IMR-90 (cell line): ENCODE results near the gene PBRM1. TPM values are rescaled to one million over a fixed set of nuclear protein-coding genes. Genes with fewer than 3 reads are reported as not detected.

Experiments
- ATAC-seq: fragments of 200-7000 bp; cut with Tn5 transposase; 2 replicates; pipeline ENCODE4 v1.9.1; 2020; ENCODE audit warnings: low read depth, mild to moderate bottlenecking, moderate library complexity
- BruUV-seq: library from RNA; stranded (reverse); fragments of 400-500 nt; replicated peaks from 2 replicates; lab custom pipeline; 2021; lab: Mats Ljungman, UMichigan
- CTCF ChIA-PET: fragments of 300-600 bp; formaldehyde crosslinking; extraction: SDS; loops from one replicate; lab custom pipeline; 2021; ENCODE audit warnings: antibody characterized with exemption; lab: Yijun Ruan, JAX
- POLR2A ChIA-PET: fragments of 300-600 bp; sonication (Branson Sonifier 250); formaldehyde crosslinking; loops from one replicate; lab custom pipeline; 2022; ENCODE audit warnings: antibody characterized with exemption; ENCODE audit not compliant: unreplicated experiment; lab: Charles Lee
- DNase-seq: peaks from one replicate; pipeline ENCODE4 v3.0.0; 2013
- H2AFZ ChIP-seq: replicated peaks from 2 replicates; pipeline ENCODE3; 2013; ENCODE audit warnings: low read length, mild to moderate bottlenecking; ENCODE audit not compliant: poor library complexity
- H2AK5ac ChIP-seq: 2 replicates; pipeline ENCODE4 v1.6.1; 2013; ENCODE audit warnings: low read depth, low read length, inconsistent platforms
- H2AK9ac ChIP-seq: replicated peaks from 2 replicates; pipeline ENCODE3; 2013; ENCODE audit warnings: mild to moderate bottlenecking, low read depth, low read length, moderate library complexity; ENCODE audit not compliant: poor library complexity
- H2BK120ac ChIP-seq: 2 replicates; pipeline ENCODE4 v1.6.1; 2013; ENCODE audit warnings: low read depth, low read length, inconsistent platforms
- H2BK15ac ChIP-seq: 3 replicates; pipeline ENCODE4 v1.6.1; 2013; ENCODE audit warnings: low read depth, low read length, inconsistent platforms
- H2BK20ac ChIP-seq: 2 replicates; pipeline ENCODE4 v1.6.1; 2013; ENCODE audit warnings: low read depth, mild to moderate bottlenecking, inconsistent platforms, low read length, moderate library complexity
- H2BK5ac ChIP-seq: 2 replicates; pipeline ENCODE4 v1.6.1; 2013; ENCODE audit warnings: mild to moderate bottlenecking, low read depth, low read length, inconsistent platforms; ENCODE audit not compliant: poor library complexity, severe bottlenecking
- H3K14ac ChIP-seq: replicated peaks from 2 replicates; pipeline ENCODE4 v1.6.1; 2013; ENCODE audit warnings: low read depth, low read length, inconsistent platforms
- H3K18ac ChIP-seq: 2 replicates; pipeline ENCODE4 v1.6.1; 2013; ENCODE audit warnings: low read depth, low read length, control low read depth
- H3K23ac ChIP-seq: 2 replicates; pipeline ENCODE4 v1.6.1; 2013; ENCODE audit warnings: low read depth, low read length, inconsistent platforms
- H3K27ac ChIP-seq: 2 replicates; pipeline ENCODE4 v1.5.1; 2013; ENCODE audit warnings: mild to moderate bottlenecking, control low read depth, low read length; ENCODE audit not compliant: insufficient read depth
- H3K27me3 ChIP-seq: 2 replicates; pipeline ENCODE4 v1.6.1; 2013; ENCODE audit warnings: low read length; ENCODE audit not compliant: control insufficient read depth, insufficient read depth
- H3K36me3 ChIP-seq: 2 replicates; pipeline ENCODE4 v1.6.1; 2013; ENCODE audit warnings: low read length, mixed read lengths; ENCODE audit not compliant: control insufficient read depth, insufficient read depth
- H3K4ac ChIP-seq: 2 replicates; pipeline ENCODE4 v1.6.1; 2013; ENCODE audit warnings: low read depth, low read length, inconsistent platforms
- H3K4me1 ChIP-seq: 2 replicates; pipeline ENCODE4 v1.6.1; 2013; ENCODE audit warnings: low read length, mixed read lengths; ENCODE audit not compliant: control insufficient read depth, insufficient read depth
- H3K4me2 ChIP-seq: 2 replicates; pipeline ENCODE4 v1.6.1; 2013; ENCODE audit warnings: low read depth, mild to moderate bottlenecking, control low read depth, low read length, moderate library complexity
- H3K4me3 ChIP-seq: 2 replicates; pipeline ENCODE4 v1.5.1; 2013; ENCODE audit warnings: low read depth, mild to moderate bottlenecking, control low read depth, low read length, moderate library complexity; ENCODE audit not compliant: insufficient read depth
- H3K56ac ChIP-seq: 2 replicates; pipeline ENCODE4 v1.6.1; 2013; ENCODE audit warnings: low read length, inconsistent platforms; ENCODE audit not compliant: insufficient read depth; ENCODE audit errors: extremely low read depth
- H3K79me1 ChIP-seq, 2 experiments: 2 replicates each; pipeline ENCODE4 v1.6.1; 2013; ENCODE audit warnings: low read length in 2 of 2, inconsistent platforms in 1 of 2, low read depth in 1 of 2
- H3K9ac ChIP-seq: 2 replicates; pipeline ENCODE4 v1.6.1; 2013; ENCODE audit warnings: low read depth, low read length, control low read depth
- H3K9me1 ChIP-seq: 2 replicates; pipeline ENCODE4 v1.6.1; 2013; ENCODE audit warnings: low read length, inconsistent platforms; ENCODE audit not compliant: insufficient read depth
- H3K9me3 ChIP-seq: 2 replicates; pipeline ENCODE4 v1.6.1; 2013; ENCODE audit warnings: low read length; ENCODE audit not compliant: control insufficient read depth, insufficient read depth
- H4K20me1 ChIP-seq: 2 replicates; pipeline ENCODE4 v1.6.1; 2013; ENCODE audit warnings: low read length, inconsistent platforms; ENCODE audit not compliant: insufficient read depth
- H4K5ac ChIP-seq: 2 replicates; pipeline ENCODE4 v1.6.1; 2013; ENCODE audit warnings: mild to moderate bottlenecking, low read depth, low read length, control low read depth
- H4K8ac ChIP-seq, 2 experiments: 2 replicates each; pipeline ENCODE4 v1.6.1; 2013; ENCODE audit warnings: low read depth in 2 of 2, low read length in 2 of 2, control low read depth in 1 of 2, inconsistent platforms in 1 of 2
- H4K91ac ChIP-seq: 2 replicates; pipeline ENCODE4 v1.6.1; 2013; ENCODE audit warnings: low read depth, low read length, inconsistent platforms; ENCODE audit not compliant: insufficient read depth
- BHLHE40 ChIP-seq: fragments of 150-350 bp; IDR thresholded peaks from 2 replicates; pipeline ENCODE4 v1.6.1; 2016; ENCODE audit warnings: mild to moderate bottlenecking, low read depth, low read length
- CEBPB ChIP-seq: IDR thresholded peaks from 2 replicates; pipeline ENCODE4 v1.6.1; 2012; ENCODE audit warnings: low read depth, low read length, improper control_type of control experiment
- CHD1 ChIP-seq: IDR thresholded peaks from 2 replicates; pipeline ENCODE4 v1.6.1; 2012; ENCODE audit warnings: low read depth, low read length, improper control_type of control experiment
- FOS ChIP-seq: fragments of 150-350 bp; IDR thresholded peaks from 2 replicates; pipeline ENCODE4 v1.6.1; 2016; ENCODE audit warnings: low read depth, low read length
- MAFK ChIP-seq: IDR thresholded peaks from 2 replicates; pipeline ENCODE4 v1.6.1; 2012; ENCODE audit warnings: low read depth, low read length, improper control_type of control experiment
- MAZ ChIP-seq: IDR thresholded peaks from 2 replicates; pipeline ENCODE4 v1.6.1; 2012; ENCODE audit warnings: low read depth, mild to moderate bottlenecking, low read length, improper control_type of control experiment, moderate library complexity, borderline replicate concordance
- MXI1 ChIP-seq: IDR thresholded peaks from 2 replicates; pipeline ENCODE4 v1.6.1; 2012; ENCODE audit warnings: low read depth, mild to moderate bottlenecking, low read length, moderate library complexity, borderline replicate concordance
- NFE2L2 ChIP-seq: fragments of 150-350 bp; IDR thresholded peaks from 2 replicates; pipeline ENCODE4 v1.6.1; 2016; ENCODE audit warnings: low read depth, mild to moderate bottlenecking, low read length
- POLR2A ChIP-seq: IDR thresholded peaks from 2 replicates; pipeline ENCODE4 v1.6.1; 2012; ENCODE audit warnings: mild to moderate bottlenecking, low read depth, low read length
- RAD21 ChIP-seq: IDR thresholded peaks from 2 replicates; pipeline ENCODE4 v1.6.1; 2012; ENCODE audit warnings: low read length, improper control_type of control experiment
- RCOR1 ChIP-seq: IDR thresholded peaks from 2 replicates; pipeline ENCODE4 v1.6.1; 2012; ENCODE audit warnings: mild to moderate bottlenecking, low read length, improper control_type of control experiment; ENCODE audit not compliant: insufficient replicate concordance
- RFX5 ChIP-seq: IDR thresholded peaks from 2 replicates; pipeline ENCODE4 v1.8.0; 2012; ENCODE audit warnings: low read depth, mild to moderate bottlenecking, low read length, moderate library complexity
- SMC3 ChIP-seq: fragments of 150-350 bp; IDR thresholded peaks from 2 replicates; pipeline ENCODE4 v1.6.1; 2016; ENCODE audit warnings: low read depth, mild to moderate bottlenecking, antibody characterized with exemption, low read length, moderate library complexity
- WGBS, 2 experiments: methylation state at CpG; one replicate each; pipeline versions ENCODE4 v1.1.5 to v1.1.7; 2013; ENCODE audit warnings: missing lambda C conversion rate in 2 of 2; ENCODE audit not compliant: insufficient read length in 1 of 2; ENCODE audit errors: extremely low coverage in 2 of 2; 5-methylcytosine and 5-hydroxymethylcytosine counted together
- dilution Hi-C: fragments of 300-500 bp; cut with HindIII; formaldehyde crosslinking; loops from one replicate; pipeline ENCODE4 v1.14.3; 2018; ENCODE audit warnings: low sequenced_read_pairs; ENCODE audit not compliant: unreplicated experiment
- in situ Hi-C: fragments of 300-500 bp; cut with MboI; formaldehyde crosslinking; loops from 3 replicates; pipeline ENCODE4 v1.14.3; 2019; ENCODE audit warnings: low sequenced_read_pairs, inconsistent platforms, mixed read lengths
- intact Hi-C: fragments of 100-400 bp; cut with micrococcal nuclease; formaldehyde crosslinking; loops from 2 replicates; pipeline ENCODE4 v1.10.0; 2022
- polyA plus RNA-seq, 3 experiments: library from polyadenylated mRNA; depleted of rRNA; stranded (reverse); fragments of >200 nt; gene quantifications; 2 replicates each; pipeline ENCODE4 v1.2.3, GENCODE V29; 2012; ENCODE audit warnings: low replicate concordance in 1 of 3
- total RNA-seq: library from RNA; depleted of rRNA; stranded (reverse); fragments of >200 nt; gene quantifications from 2 replicates; pipeline ENCODE4 v1.2.3, GENCODE V29; 2012
- TF ChIP-seq, protein P1 (sequence below): fragments of 150-350 bp; IDR thresholded peaks from 2 replicates; pipeline ENCODE4 v1.6.1; 2017; ENCODE audit warnings: mild to moderate bottlenecking, antibody characterized with exemption, low read length, low read depth
- TF ChIP-seq, protein P2 (sequence below): fragments of 150-350 bp; IDR thresholded peaks from 2 replicates; pipeline ENCODE4 v1.6.1; 2016; ENCODE audit warnings: low read depth, mild to moderate bottlenecking, low read length, moderate library complexity, borderline replicate concordance

PBRM1 gene
- total and polyA plus RNA-seq, 2 of the 4 experiments (the other 2 are of a cell fraction) = 16.5 to 72.6 TPM

DNA sequence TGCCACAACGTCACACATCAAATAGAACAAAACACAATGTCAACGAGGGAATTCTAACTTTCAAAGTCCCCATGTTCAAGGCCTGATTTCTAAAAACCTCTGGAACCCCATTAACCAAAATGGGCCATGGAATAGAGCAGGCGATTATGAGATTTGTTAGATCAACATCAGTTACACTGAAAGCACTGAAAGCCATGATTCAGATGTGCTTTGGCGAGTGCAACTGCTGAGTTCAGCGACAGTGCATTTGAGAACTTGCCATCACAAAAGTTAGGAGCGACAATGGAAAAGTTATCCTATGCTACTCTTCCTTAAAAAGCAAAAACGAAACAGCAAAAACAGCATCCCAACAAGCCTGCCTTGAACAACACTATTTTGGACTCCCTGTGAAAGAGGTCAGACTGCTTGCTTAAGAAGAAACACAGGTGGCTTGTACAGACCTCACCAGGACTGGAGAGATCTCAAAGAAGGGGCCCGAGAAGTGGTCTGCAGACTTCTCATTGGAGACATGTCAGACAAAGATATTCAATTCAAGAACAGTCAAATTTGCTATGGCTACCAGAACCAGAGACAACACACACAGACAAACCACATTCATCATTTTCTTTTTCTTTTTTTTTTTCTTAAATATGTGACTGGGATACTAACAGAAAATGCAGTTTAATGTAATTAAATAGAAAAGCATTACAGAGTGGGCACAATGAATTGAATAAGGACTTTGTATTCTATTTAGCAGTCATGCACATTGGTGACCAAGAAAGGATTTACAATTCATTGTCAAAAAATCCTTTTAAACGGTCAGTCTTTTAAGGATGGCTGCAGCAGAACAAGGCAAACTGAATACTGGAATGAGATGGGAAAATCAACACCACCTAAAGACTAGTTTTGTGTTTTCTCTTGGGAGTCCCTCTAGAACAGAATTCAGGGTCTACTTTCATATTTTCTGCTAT is 128.4 kb downstream of the PBRM1 start:
- Histone ChIP-seq H2AFZ (no peak overlapping the region), H2BK120ac (no peak overlapping the region), H3K9me1 (peaks cover 17% of the 10 kb centered on the region), H2BK5ac (no peak overlapping the region), H3K4ac (no peak overlapping the region), H3K4me1 (peaks cover 4% of the 10 kb centered on the region), H3K4me3 (no peak overlapping the region), H3K9me3 (no peaks in the 10 kb centered on the region), H2AK5ac (no peak overlapping the region), H3K27ac (no peak overlapping the region), H4K8ac (no peak overlapping the region), H2BK20ac (no peak overlapping the region), H3K36me3 (peaks cover 40% of the 10 kb centered on the region), H3K79me1 (peaks cover 30 to 46% of the 10 kb centered on the region in 2 experiments), H4K5ac (no peak overlapping the region), H3K9ac (no peak overlapping the region), H3K27me3 (no peaks in the 10 kb centered on the region), H3K23ac (no peak overlapping the region), H2AK9ac (no peak overlapping the region), H4K91ac (no peak overlapping the region), H3K18ac (no peak overlapping the region), H3K56ac (no peak overlapping the region), H2BK15ac (no peak overlapping the region), H3K4me2 (no peak overlapping the region), H3K14ac (no peak overlapping the region), H4K20me1 (peaks cover 3% of the 10 kb centered on the region; the same call in 1 of the 2 replicates)
- 100% methylated on average over 2 of the region's 9 CpGs; no CpG with 5 or more reads in 1 of the 2 experiments for WGBS, 2 experiments
- ChIA-PET CTCF (no interaction called here), POLR2A (no interaction called here)
- DNase-seq = no peak
- dilution Hi-C loops = no loop called here
- no TSS peak for BruUV-seq
- ATAC-seq = no peak
- intact Hi-C loops = no loop called here
- in situ Hi-C loops = no loop called here
- no peak for TF ChIP-seq CHD1
- TF ChIP-seq RAD21 = no peak
- TF ChIP-seq SMC3 = no peak
- no peak for TF ChIP-seq CEBPB
- TF ChIP-seq BHLHE40 = no peak
- no peak for TF ChIP-seq NFE2L2
- no peak for TF ChIP-seq MXI1
- TF ChIP-seq POLR2A = no peak
- no peak for TF ChIP-seq RCOR1
- TF ChIP-seq, protein P1, sequence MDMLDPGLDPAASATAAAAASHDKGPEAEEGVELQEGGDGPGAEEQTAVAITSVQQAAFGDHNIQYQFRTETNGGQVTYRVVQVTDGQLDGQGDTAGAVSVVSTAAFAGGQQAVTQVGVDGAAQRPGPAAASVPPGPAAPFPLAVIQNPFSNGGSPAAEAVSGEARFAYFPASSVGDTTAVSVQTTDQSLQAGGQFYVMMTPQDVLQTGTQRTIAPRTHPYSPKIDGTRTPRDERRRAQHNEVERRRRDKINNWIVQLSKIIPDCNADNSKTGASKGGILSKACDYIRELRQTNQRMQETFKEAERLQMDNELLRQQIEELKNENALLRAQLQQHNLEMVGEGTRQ = no peak
- no peak for TF ChIP-seq RFX5
- TF ChIP-seq MAZ = no peak
- TF ChIP-seq, protein P2, sequence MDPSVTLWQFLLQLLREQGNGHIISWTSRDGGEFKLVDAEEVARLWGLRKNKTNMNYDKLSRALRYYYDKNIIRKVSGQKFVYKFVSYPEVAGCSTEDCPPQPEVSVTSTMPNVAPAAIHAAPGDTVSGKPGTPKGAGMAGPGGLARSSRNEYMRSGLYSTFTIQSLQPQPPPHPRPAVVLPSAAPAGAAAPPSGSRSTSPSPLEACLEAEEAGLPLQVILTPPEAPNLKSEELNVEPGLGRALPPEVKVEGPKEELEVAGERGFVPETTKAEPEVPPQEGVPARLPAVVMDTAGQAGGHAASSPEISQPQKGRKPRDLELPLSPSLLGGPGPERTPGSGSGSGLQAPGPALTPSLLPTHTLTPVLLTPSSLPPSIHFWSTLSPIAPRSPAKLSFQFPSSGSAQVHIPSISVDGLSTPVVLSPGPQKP = no peak
- no peak for TF ChIP-seq FOS
- TF ChIP-seq MAFK = no peak
